ENCODE data around the gene DLD. TPM values are rescaled to one million over a fixed set of nuclear protein-coding genes. Genes with fewer than 3 reads are reported as not detected.

Gene DLD
- total and polyA plus RNA-seq, 9 of the 15 experiments (the other 6 are each of a cell fraction or from before 2014, with no cell fraction given): 130 to 639 (median 247) TPM

- in situ Hi-C loops (cut with MboI): no loop called here
- no peak for FAIRE-seq
These were observed 8.2 kb upstream of the DLD start for GRCh38 chr7:107882766-107883165.

More at GRCh38 chr7:107882766-107883165, 8.2 kb upstream of the DLD start:
- Histone ChIP-seq H3K36me3 (ENCODE audit: control insufficient read depth, insufficient read depth, low read length) (no peaks in the 10 kb centered on the region), H3K9me1 (ENCODE audit: control insufficient read depth, insufficient read depth, low read length) (no peaks in the 10 kb centered on the region), H3K9me3 (replicated peaks; ENCODE audit: control insufficient read depth, insufficient read depth, low read depth, low read length) (no peaks in the 10 kb centered on the region), H3K4me1 (replicated peaks in 1 of 2; ENCODE audit: control insufficient read depth in 2 of 2, insufficient read depth in 2 of 2, low read length in 2 of 2) (peaks cover 0 to 2% of the 10 kb centered on the region in 2 experiments; a peak in 1 of 5 replicates), H2AFZ (ENCODE audit: low read depth, low read length) (no peak overlapping the region; the same call in 1 of the 2 replicates), H3K9ac (ENCODE audit: insufficient read depth in 1 of 2, low read depth in 2 of 2, low read length in 2 of 2) (no peak overlapping the region), H3K4me3 (no peak overlapping the region), H3K27ac (ENCODE audit: extremely low read depth, low read depth, low read length) (no peak overlapping the region), H3K27me3 (ENCODE audit: control insufficient read depth in 2 of 2, insufficient read depth in 2 of 2, low read length in 2 of 2) (peaks cover 9 to 13% of the 10 kb centered on the region in 2 experiments; a peak in 3 of 5 replicates), H4K20me1 (replicated peaks; ENCODE audit: control insufficient read depth, insufficient read depth, low read length) (no peaks in the 10 kb centered on the region), H3K4me2 (ENCODE audit: insufficient read depth, low read length) (no peak overlapping the region), H3K79me2 (ENCODE audit: control insufficient read depth, insufficient read depth, low read length) (no peaks in the 10 kb centered on the region)
- ChIA-PET POLR2A (no interaction called here), CTCF (ENCODE audit: low intra/inter-chr PET ratio) (no interaction called here)
- TF ChIP-seq ZNF274 (IDR thresholded peaks at IDR 0.05; ENCODE audit: borderline replicate concordance, low read depth, low read length): no peak
- TF ChIP-seq LEF1 (IDR thresholded peaks at IDR 0.05): no peak
- TF ChIP-seq SIN3B (IDR thresholded peaks at IDR 0.05; ENCODE audit: low read depth): no peak
- no peak for TF ChIP-seq NKRF (IDR thresholded peaks at IDR 0.05; ENCODE audit: borderline replicate concordance)
- no peak for TF ChIP-seq E2F5 (CRISPR knock-in tag; IDR thresholded peaks at IDR 0.05)
- TF ChIP-seq ZNF280B (CRISPR knock-in tag; IDR thresholded peaks at IDR 0.05): no peak
- TF ChIP-seq MCM3 (IDR thresholded peaks at IDR 0.05): 0 out of 2 replicates have a peak, but pooled peaks have one; percentile 34
- TF ChIP-seq CTCFL (IDR thresholded peaks at IDR 0.05; ENCODE audit: borderline replicate concordance, insufficient read depth, low read depth, low read length, poor library complexity, severe bottlenecking): no peak
- 0 out of 2 replicates have a peak, but pooled peaks have one; percentile 9 for TF ChIP-seq HMBOX1 (IDR thresholded peaks at IDR 0.05)
- no peak for TF ChIP-seq BRD9 (IDR thresholded peaks at IDR 0.05; ENCODE audit: low read depth, partially characterized antibody)
- ATAC-seq: no peak
- WGBS (ENCODE audit: insufficient coverage, low coverage, missing lambda C conversion rate): 9% methylated on average over 2 of the region's 2 CpGs
- BruUV-seq (replicated peaks): no TSS peak
- intact Hi-C loops (cut with micrococcal nuclease): no loop called here
- DNase-seq (ENCODE audit: extremely low read depth in 1 of 4, low spot score in 3 of 4): no peak
